ENCODE data around the gene RINL.
A peak's percentile ranks its signal among the peaks of the same experiment; 100 is the strongest.

The RINL gene

DNA sequence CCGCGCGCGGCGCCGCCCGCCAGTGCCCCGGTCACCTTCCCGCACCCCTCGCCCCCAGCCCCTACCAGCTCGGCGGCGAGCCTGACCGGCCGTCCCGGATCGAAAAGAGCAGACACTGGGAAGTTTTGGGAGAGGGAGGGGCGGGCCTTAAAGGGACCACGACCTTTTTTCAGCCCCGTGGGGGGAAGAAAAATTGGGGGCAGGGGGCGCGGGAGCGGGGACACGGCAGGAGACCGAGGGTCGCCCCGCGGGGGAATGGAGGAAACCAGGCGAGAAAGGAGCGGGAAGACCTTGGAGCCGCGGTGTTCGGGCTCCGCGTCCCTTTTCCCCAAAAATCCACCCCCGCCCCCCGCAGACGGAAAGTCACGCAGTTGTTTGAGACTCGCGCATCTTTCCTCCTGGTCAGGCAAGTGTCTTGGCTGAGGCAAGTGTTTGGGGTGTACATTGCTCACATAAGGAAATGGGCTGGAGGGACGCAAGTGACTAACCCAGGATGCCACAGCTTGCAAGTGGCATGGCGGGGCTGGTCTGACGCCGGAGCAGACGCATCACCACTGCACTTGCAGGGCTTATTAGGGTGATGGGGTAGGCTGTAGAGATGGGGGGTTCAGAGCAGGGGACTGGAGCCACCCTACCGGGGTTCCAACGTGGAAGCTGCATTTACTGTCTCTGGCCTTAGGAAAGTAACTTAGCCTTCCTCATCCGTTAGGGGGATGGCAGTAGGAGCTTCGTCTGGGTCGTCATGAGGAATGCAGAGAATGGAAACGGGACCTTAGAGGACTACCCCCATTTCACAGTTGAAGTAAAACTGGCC lies 25.6 kb downstream of the RINL start:
- TF ChIP-seq, protein P1, sequence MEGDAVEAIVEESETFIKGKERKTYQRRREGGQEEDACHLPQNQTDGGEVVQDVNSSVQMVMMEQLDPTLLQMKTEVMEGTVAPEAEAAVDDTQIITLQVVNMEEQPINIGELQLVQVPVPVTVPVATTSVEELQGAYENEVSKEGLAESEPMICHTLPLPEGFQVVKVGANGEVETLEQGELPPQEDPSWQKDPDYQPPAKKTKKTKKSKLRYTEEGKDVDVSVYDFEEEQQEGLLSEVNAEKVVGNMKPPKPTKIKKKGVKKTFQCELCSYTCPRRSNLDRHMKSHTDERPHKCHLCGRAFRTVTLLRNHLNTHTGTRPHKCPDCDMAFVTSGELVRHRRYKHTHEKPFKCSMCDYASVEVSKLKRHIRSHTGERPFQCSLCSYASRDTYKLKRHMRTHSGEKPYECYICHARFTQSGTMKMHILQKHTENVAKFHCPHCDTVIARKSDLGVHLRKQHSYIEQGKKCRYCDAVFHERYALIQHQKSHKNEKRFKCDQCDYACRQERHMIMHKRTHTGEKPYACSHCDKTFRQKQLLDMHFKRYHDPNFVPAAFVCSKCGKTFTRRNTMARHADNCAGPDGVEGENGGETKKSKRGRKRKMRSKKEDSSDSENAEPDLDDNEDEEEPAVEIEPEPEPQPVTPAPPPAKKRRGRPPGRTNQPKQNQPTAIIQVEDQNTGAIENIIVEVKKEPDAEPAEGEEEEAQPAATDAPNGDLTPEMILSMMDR (IDR thresholded peaks at IDR 0.05), result no peak
- peak overlapping the region; percentile 91 for H3K4me3 ChIP-seq (ENCODE audit: low read depth, low read length)
- H3K27me3 ChIP-seq (ENCODE audit: control insufficient read depth, insufficient read depth, low read length), result no peaks in the 10 kb centered on the region
- H3K36me3 ChIP-seq (ENCODE audit: control insufficient read depth, insufficient read depth, low read length), result no peaks in the 10 kb centered on the region
- peaks cover 13% of the 10 kb centered on the region for H3K4me1 ChIP-seq
- peak overlapping the region; percentile 68 for H3K9ac ChIP-seq
- no peaks in the 10 kb centered on the region for H3K9me3 ChIP-seq (ENCODE audit: control insufficient read depth, low read length)
- H3K79me2 ChIP-seq, result peaks cover 16% of the 10 kb centered on the region
- peak overlapping the region; percentile 82 for H2AFZ ChIP-seq
- peak overlapping the region; percentile 68 for H3K4me2 ChIP-seq (ENCODE audit: low read length)
- H3K27ac ChIP-seq, result peak overlapping the region; percentile 97

DNA sequence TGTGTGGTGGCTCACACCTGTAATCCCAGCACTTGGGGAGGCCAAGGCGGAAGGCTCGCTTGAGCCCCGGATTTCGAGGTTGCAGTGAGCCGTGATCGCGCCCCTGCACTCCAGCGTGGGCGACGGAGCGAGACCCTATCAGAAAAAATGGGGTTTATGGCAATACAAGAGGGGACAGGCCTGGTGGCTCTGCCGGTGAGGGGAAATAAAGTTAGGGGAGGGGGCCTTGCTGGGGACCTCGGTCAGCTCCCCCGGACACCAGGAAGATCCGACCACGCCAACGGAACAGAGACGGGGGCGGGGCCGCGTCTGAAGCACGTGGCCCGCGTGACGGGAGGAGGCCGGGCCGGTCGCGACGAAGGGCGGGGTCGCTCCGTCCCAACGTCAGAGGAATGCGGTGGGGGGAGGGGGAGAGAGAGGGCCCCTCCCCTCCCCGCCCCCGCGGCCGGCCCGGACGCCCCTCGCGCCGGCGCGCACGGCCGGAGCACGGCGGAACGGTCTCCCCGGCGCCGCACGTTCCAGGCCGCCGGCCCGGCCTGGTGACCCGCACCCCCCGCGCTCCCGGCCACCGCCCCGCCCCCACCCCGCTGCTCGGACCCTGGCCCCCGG lies 26.3 kb downstream of the RINL start:
- H3K9me3 ChIP-seq (ENCODE audit: control insufficient read depth, low read length), result no peaks in the 10 kb centered on the region
- H3K4me3 ChIP-seq (ENCODE audit: low read depth, low read length), result peak overlapping the region; percentile 91
- TF ChIP-seq, protein P1 (IDR thresholded peaks at IDR 0.05), result no peak
- H3K36me3 ChIP-seq (ENCODE audit: control insufficient read depth, insufficient read depth, low read length), result no peaks in the 10 kb centered on the region
- H3K27ac ChIP-seq, result peak overlapping the region; percentile 97
- peak overlapping the region; percentile 29 for H3K9ac ChIP-seq
- peak overlapping the region; percentile 93 for H3K4me2 ChIP-seq (ENCODE audit: low read length)
- peaks cover 14% of the 10 kb centered on the region for H3K4me1 ChIP-seq
- H3K79me2 ChIP-seq, result peaks cover 21% of the 10 kb centered on the region
- H3K27me3 ChIP-seq (ENCODE audit: control insufficient read depth, insufficient read depth, low read length), result no peaks in the 10 kb centered on the region
- peak overlapping the region; percentile 84 for H2AFZ ChIP-seq

DNA sequence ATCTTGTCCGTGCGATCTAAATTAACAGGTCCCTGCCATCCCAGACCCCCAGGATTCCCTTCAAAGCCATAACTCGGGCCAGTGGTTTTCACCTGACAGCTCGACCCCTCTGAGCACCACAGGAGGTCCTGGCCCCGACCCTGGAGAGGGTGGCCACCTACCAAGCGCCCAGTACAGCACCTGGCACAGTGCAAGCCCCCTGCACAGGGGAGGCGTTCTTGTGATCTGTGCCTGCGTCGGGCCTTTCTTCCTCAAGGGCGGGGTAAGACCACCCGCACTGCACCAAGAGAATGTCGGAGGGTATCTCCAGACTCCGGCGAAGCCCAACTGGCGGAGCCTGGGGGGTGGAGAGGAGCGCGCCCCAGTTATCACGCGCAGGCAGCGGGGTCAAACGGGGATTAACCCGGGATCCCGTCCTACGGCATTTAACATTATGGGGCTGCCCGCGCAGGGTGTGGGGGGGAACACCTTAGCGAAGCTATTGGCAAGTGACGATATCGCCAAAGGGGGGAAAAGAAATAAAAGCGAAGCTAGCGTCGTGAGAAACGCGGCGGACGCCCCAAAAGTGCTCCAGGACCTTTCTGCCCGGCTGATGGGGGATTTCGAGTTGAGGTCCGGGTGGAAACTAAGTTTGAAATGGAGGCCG lies 27.0 kb downstream of the RINL start:
- peak overlapping the region; percentile 70 for H3K4me3 ChIP-seq (ENCODE audit: low read depth, low read length)
- TF ChIP-seq, protein P1 (IDR thresholded peaks at IDR 0.05), result peak; percentile 3
- peaks cover 14% of the 10 kb centered on the region for H3K4me1 ChIP-seq
- peak overlapping the region; percentile 84 for H2AFZ ChIP-seq
- no peaks in the 10 kb centered on the region for H3K27me3 ChIP-seq (ENCODE audit: control insufficient read depth, insufficient read depth, low read length)
- peak overlapping the region; percentile 93 for H3K27ac ChIP-seq
- peak overlapping the region; percentile 29 for H3K9ac ChIP-seq
- no peaks in the 10 kb centered on the region for H3K36me3 ChIP-seq (ENCODE audit: control insufficient read depth, insufficient read depth, low read length)
- no peaks in the 10 kb centered on the region for H3K9me3 ChIP-seq (ENCODE audit: control insufficient read depth, low read length)
- peak overlapping the region; percentile 93 for H3K4me2 ChIP-seq (ENCODE audit: low read length)
- H3K79me2 ChIP-seq, result peaks cover 25% of the 10 kb centered on the region

DNA sequence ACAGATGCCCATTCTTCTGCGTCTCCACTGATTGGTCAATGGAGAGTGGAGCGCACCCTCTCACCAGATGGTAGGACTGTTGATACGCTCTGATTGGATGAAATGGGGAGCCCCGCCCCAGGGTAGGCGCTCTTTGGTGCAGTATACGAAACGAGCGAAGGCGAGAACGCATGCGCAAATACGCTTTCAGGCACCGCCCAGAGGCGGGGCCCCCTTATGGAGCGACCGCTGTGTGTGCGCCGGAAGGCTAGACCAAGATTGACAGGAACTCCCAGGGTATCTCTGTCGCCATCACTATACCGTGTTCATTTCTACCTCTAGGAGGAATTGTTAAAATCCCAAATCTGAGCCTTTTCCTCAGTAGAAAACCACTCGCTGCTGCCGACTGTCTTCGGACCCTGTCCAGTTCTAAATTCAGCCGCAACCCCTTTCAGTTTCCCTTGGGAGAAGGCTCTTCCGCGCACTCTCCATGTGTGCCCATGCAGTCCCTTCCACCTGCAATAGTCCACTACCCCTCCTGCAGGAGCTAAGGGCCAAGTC lies 27.6 kb downstream of the RINL start:
- peak overlapping the region; percentile 70 for H3K4me3 ChIP-seq (ENCODE audit: low read depth, low read length)
- peaks cover 14% of the 10 kb centered on the region for H3K4me1 ChIP-seq

More for the DNA sequence above, 27.6 kb downstream of the RINL start:
- peak overlapping the region; percentile 93 for H3K27ac ChIP-seq
- H2AFZ ChIP-seq, result peak overlapping the region; percentile 84
- no peaks in the 10 kb centered on the region for H3K9me3 ChIP-seq (ENCODE audit: control insufficient read depth, low read length)
- peak overlapping the region; percentile 21 for H3K9ac ChIP-seq
- H3K27me3 ChIP-seq (ENCODE audit: control insufficient read depth, insufficient read depth, low read length), result no peaks in the 10 kb centered on the region
- TF ChIP-seq, protein P1 (IDR thresholded peaks at IDR 0.05), result peak; percentile 30
- no peaks in the 10 kb centered on the region for H3K36me3 ChIP-seq (ENCODE audit: control insufficient read depth, insufficient read depth, low read length)
- H3K79me2 ChIP-seq, result peaks cover 29% of the 10 kb centered on the region
- H3K4me2 ChIP-seq (ENCODE audit: low read length), result peak overlapping the region; percentile 93

All from parathyroid adenoma (tissue), 2 donors.